Medulla oblongata (tissue), 1 donor: Measurements from ENCODE around the gene CHD3.

ENCODE experiments used
- DNase-seq: peaks from one replicate; pipeline ENCODE4 v3.0.0-alpha.2; 2015; ENCODE audit errors: extremely low spot score

Gene CHD3

DNA sequence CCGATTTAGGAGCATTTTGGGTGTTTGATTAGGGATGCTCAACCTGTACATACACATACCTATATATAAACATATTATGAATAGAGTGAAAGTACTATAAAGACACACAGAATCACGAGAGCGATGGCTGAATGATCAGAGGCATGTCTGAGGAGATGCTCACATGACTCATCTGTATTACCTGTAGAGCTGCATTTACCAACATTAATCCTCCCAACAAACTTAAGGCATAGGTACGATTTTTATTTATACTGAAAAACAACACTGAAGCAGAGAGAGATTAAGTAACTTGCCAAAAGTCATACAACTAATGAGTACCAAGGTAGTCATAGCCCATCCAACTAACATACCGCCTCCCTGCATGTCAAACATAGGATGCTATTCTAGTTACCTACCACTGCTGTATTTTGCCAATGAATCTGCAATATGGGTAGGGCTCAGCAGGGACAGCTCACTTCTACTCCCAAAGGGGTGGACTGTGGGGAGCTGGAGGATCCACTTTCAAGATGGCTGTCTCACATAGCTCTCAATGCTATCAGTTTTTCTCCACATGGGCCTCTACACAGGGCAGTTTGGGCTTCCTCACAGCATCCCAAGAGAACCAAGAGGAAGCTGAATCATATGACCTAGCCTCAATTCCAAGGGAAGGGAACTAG lies 23.5 kb upstream of the CHD3 start:
- DNase-seq = no peak

DNA sequence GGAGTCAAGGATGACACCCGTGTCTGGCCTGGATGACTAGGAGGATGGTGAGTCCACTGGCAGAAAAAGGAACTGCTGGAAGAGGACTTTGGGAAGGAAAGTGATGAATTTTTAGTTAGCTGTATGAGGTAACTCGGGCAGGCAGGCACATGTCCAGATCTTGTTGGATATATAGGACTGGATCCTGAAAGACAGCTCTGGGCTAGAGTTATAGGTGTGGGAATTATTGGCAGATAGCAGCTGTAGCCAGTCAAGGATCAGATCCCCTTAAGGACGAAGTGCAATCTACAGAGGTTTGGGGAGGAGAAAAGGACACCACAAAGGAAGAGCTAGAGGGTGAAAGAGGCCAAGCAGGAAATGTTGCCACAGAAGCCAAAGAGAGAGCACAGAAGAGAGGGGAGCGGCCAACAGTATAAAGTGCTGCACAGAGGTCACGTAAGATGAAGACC lies 20.7 kb upstream of the CHD3 start:
- DNase-seq = no peak

DNA sequence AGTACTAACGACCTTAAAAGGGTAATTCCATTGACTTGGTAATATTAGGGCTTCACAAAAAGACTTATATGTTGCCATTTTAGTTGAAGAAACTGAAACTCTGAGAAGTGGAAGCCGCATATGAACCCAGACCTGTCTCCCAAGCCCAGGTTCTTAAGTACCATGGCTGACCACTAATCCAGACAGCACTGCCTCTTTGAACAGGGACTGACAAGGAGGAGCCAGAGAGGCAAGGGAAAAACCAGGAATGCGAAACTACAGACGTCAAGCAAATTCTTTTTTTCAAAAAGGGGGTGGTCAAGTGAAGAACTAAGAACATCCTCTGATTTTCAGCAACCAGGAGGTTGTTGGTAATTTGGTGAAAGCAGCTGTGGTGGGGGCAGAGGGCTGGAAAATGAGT lies 15.5 kb upstream of the CHD3 start:
- DNase-seq = no peak

- DNase-seq = no peak
Observed at GRCh38 chr17:7875804-7876370, 12.7 kb upstream of the CHD3 start.

GRCh38 chr17:7878234-7878633 lies 10.4 kb upstream of the CHD3 start:
- DNase-seq = no peak

GRCh38 chr17:7880076-7880868 lies 8.3 kb upstream of the CHD3 start:
- DNase-seq = no peak

DNA sequence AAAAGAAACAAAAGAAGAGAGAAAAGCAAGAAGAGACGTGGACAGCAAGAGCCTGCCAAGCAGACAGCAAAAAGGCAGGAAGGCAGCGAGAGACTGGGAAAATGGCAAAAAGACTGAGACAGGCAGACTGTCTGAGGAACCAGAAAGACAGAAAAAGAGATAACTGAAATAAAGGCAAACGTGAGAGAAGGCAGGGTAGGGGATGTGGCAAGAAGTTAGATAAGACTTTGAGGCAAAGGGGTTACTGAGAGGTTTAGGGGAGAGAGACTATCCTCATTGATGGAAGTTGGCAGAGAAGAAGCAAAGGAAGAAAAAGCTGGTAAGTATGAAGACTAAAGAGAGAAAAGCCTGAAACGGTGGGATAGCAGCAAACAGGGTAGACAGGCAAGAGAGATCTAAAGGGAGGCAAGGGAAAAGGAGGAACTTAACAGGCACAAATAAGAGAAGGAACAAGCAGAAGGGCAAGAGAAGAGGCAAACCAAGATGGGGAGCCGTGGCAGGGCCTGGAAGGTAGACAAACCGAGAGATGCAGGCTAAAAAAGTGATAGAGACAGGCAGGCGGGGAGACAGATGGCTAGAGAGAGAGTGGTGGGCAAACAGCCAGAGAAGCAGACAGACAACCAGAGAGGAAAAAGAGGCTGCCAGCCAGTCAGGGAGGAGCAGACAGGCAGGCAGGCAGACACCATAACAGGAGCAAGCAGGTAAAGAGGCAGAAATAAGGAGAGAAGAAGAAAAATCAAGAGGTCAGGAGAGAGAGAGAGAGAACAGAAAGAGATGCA lies 7.1 kb upstream of the CHD3 start:
- DNase-seq = no peak

- DNase-seq = no peak
Observed at GRCh38 chr17:7882068-7882467, 6.5 kb upstream of the CHD3 start.

- DNase-seq = no peak
Observed at GRCh38 chr17:7882629-7883028, 6.0 kb upstream of the CHD3 start.

DNA sequence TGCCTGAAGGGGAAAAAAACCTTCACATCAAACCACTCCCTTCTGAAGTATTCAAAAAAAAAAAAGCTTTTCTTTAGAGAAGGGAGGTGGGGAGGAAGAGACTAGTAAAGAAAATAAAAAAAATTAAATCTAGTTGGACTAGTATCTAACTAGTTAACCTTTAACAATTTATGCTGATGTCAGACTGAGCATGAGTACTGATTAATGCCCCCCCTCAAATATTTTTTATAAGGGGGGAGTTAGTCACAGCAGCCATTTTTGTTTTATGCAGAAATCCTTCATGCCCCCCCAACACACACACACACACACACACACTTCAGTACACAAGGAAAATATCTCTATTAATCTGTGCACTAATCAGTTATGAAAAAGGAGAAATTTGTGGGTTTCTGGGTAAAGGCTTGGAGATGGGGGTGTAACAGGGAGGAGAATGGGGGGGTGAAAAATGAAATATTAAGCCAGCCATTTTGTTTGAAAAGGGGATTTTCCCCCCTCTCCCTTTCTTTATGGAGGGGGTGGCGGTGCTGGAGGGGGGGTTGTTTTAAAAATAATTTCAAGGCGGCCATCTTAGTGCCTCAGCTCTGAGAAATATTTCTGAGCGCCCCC lies 4.7 kb upstream of the CHD3 start:
- DNase-seq = no peak

DNA sequence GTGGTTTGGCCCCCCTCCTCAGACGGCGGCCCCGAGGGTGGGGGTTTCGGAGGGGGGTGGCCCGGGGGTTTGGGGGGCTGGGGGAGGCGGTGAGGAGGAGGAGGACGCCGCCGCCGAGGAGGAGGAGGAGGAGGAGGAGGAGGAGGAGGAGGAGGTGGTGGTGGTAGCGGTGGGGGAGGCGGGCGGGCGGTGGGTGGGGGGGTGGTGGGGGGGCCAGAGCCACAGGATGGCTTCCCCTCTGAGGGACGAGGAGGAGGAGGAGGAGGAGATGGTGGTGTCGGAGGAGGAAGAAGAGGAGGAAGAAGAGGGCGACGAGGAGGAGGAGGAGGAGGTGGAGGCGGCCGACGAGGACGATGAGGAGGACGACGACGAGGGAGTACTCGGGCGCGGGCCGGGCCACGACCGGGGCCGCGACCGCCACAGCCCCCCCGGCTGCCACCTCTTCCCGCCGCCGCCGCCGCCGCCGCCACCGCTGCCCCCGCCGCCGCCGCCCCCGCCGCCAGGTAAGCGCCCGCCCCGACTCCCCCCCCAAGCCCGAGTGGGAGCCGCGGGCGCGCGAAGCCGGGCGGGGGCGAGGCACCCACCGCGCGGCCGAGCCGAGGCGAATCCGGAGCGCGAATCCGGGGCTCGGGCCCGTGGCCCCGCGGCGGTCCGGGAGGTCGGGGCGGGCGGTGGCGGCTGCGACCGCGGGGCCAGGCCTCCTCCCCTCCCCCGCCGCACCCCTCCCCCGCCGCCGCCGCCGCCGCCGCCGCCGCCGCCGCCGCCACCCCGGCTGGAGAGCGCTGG lies 3.8 kb upstream of the CHD3 start:
- DNase-seq = no peak

- DNase-seq = peak; percentile 34
Observed at GRCh38 chr17:7885367-7886226, 3.0 kb upstream of the CHD3 start.

DNA sequence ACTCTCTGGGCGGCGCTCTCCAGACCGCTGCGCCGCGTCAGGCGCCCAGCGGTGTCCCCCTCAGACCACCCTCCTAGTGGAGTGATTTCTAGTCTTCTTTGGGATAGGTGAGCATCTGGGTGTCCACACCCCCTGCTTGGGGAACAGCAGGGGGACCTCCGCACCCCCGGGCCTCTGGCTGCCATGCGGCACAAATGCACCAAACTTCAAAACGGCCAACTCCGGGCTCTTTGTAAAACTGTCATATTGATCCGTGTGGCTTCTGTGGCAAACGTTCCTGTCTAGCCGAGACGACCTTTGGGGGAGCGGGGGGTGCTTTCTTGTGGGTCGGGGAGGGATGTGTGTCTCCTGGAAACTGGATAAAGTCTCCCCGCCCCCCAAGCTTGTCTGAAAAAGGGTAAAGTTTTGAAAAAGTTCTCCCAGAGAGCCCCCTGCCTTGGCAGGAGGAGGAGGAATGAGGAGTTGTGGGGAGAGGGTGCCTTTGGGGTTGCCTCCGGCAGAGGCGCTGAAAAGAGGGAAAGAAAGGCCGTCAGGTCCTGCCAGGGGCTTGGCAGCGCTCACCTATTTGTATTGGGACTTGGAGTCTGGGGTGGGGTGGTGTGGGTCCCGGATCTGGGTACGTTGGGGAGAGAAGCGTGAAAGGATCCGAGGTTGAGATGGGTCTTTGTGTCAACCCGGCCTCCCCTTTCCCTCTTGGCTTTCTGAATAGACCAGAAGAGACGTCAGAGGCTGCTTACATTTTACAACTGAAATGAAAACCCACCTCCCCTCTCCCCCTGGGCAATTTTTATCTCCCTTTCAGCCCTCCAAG lies 2.2 kb upstream of the CHD3 start:
- DNase-seq = peak; percentile 17

DNA sequence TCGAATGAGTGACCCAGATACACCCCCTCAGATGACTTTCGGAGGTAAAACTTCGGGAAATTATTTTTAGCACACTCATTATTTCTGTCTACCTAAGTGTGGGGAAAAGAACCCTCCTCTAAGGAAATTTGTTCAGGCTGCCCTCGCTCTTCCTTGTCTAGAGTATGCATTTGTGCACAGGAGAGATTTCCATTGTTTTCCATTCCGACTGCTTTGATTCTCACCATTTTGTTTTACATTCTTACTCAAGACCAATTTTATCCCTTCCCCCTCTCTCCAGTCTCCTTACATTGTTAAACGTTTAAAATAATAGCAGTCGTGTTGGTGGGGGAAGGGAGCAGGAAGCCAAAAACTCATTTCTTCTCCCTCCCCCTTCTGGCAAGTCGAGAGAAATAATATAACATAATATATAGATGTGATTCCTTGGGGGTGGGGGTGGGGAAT lies 1.5 kb upstream of the CHD3 start:
- no peak for DNase-seq

DNA sequence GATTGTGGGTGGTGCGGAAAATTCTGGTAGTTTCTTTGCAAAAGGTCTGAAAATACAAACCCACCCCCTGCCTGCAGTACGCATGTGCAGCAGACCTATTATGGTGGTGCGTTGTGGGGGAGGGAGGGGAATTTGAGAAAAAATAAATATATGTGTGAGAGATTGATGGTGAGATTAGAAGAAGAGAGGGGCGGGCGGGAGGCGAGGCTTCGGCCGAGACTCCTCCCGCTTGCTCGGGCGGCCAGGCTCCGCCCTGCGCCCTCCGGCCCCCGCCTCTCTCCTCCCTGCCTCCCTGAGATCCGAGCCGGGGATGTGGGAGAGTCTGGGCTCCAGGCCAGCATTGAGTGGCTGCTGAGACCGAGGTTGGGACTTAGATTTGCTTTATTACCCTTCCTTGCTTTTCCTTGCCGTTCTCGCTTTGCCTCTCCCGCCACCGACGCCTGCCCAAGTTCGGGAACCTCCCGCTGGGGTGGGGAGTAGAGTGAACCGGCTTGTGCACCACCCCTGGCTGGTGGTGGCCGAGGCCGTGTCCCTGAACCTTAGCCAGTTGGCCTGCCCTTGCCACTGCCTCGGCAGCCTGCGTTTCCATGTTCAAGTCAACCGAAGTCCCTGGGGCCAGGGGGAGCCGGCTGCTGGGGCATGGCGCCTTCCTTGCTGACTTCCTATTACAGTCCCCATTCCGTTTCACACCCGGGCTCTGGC lies 956 bp upstream of the CHD3 start:
- DNase-seq = peak; percentile 95

DNA sequence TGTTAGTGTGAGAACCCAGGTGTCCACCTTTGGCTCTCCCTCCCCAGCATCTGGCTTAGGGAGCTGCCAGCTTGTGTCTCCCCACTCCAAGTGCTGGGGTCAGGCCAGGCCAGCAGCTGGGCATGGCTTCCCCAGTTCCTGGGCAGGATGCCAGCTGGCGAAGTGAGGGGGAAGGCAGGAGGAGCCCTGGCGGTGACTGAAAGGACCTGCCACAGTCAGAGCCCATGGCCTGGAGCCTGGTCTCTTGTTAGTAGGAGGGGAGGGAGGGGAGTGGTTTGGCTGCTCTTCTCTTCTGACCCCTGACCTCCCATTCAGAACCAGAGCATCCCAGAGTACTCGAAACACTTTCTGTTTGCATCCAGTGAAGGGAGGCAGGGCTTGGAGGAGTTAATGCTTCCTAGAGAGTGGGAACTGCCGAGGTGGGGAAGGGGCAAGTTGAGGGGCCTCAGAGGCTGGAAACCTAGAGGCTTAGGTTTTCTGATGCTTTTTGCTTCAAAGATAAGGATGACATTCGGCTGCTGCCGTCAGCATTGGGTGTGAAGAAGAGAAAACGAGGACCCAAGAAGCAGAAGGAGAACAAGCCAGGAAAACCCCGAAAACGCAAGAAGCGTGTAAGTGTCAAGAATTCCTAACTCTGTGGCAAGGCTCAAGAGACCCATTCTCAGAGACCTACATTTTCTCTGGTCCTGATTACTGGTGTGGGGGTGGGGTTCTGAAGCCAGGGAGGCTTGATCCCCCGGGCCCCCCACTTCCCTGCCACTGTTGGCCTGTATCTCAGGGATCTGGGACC lies 772 bp downstream of the CHD3 start:
- peak; percentile 99 for DNase-seq

DNA sequence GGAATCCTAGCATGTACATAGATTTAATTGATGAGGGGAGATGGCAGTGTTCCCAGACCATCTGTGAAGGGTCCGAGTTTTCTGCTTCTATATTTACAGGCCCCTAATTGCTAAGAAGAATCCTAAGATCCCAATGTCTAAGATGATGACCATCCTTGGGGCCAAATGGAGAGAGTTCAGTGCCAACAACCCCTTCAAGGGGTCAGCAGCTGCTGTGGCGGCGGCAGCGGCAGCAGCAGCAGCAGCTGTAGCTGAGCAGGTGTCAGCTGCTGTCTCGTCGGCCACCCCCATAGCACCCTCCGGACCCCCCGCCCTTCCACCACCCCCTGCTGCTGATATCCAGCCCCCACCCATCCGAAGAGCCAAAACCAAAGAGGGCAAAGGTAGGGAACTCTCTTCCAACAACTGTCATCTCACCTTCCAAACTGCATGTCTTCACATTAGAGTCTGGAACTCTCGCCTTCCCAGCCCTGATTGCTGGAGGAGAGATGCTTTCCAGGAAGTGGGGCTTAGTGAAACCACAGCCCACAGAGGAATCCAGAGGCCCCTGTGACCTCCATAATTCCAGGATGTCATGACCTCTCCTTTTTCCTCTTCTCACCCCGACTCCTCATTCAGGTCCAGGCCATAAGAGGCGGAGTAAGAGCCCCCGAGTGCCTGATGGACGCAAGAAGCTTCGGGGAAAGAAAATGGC lies 4.7 kb downstream of the CHD3 start:
- no peak for DNase-seq
